Smooth muscle cell (in vitro differentiated cells): ENCODE measurements around the gene CHAT. TPM values are rescaled to one million over a fixed set of nuclear protein-coding genes. Genes with fewer than 3 reads are reported as not detected.

ENCODE experiments used
- DNase-seq: peaks from one replicate; lab custom pipeline; 2025; ENCODE audit not compliant: unreplicated experiment; lab: John Stamatoyannopoulos, UW
- H2AFZ ChIP-seq: fragments of 200-600 bp; sonication (generic); 2 replicates; pipeline ENCODE4 v1.6.0; 2016; ENCODE audit warnings: antibody characterized with exemption, low read depth, mild to moderate bottlenecking
- H3F3A ChIP-seq: fragments of 200-600 bp; sonication (generic); 2 replicates; pipeline ENCODE4 v1.6.0; 2017; ENCODE audit warnings: antibody characterized with exemption, low read depth
- H3K27ac ChIP-seq: fragments of 200-600 bp; sonication (generic); 2 replicates; pipeline ENCODE4 v1.5.1; 2016; ENCODE audit warnings: low read depth, mild to moderate bottlenecking
- H3K27me3 ChIP-seq: fragments of 200-600 bp; sonication (generic); 2 replicates; pipeline ENCODE4 v1.6.1; 2016; ENCODE audit warnings: low read depth, mild to moderate bottlenecking
- H3K36me3 ChIP-seq: fragments of 200-600 bp; sonication (generic); 2 replicates; pipeline ENCODE4 v1.5.1; 2016; ENCODE audit warnings: low read depth
- H3K4me1 ChIP-seq: fragments of 200-600 bp; sonication (generic); 2 replicates; pipeline ENCODE4 v1.5.1; 2016; ENCODE audit warnings: low read depth
- H3K4me2 ChIP-seq: fragments of 200-600 bp; sonication (generic); 2 replicates; pipeline ENCODE4 v1.6.0; 2016; ENCODE audit warnings: mild to moderate bottlenecking
- H3K4me3 ChIP-seq: fragments of 200-600 bp; sonication (generic); 2 replicates; pipeline ENCODE4 v1.5.1; 2016; ENCODE audit warnings: mild to moderate bottlenecking
- H3K79me2 ChIP-seq: fragments of 200-600 bp; sonication (generic); 2 replicates; pipeline ENCODE4 v1.6.0; 2016; ENCODE audit warnings: low read depth, mild to moderate bottlenecking
- H3K9ac ChIP-seq: fragments of 200-600 bp; sonication (generic); 2 replicates; pipeline ENCODE4 v1.6.0; 2016; ENCODE audit warnings: low read depth
- H3K9me3 ChIP-seq: fragments of 200-600 bp; sonication (generic); replicated peaks from 2 replicates; pipeline ENCODE4 v1.5.1; 2016; ENCODE audit warnings: low read depth
- H4K20me1 ChIP-seq: fragments of 200-600 bp; sonication (generic); 2 replicates; pipeline ENCODE4 v1.6.0; 2016; ENCODE audit warnings: low read depth
- CTCF ChIP-seq: fragments of 200-600 bp; sonication (generic); IDR thresholded peaks from 2 replicates; pipeline ENCODE4 v1.5.1; 2017; ENCODE audit warnings: borderline replicate concordance, mild to moderate bottlenecking, antibody characterized with exemption; ENCODE audit not compliant: insufficient read depth, poor library complexity, severe bottlenecking
- WGBS: methylation state at CpG from one replicate; pipeline ENCODE4 v1.1.7; 2016; ENCODE audit warnings: low lambda C conversion rate; 5-methylcytosine and 5-hydroxymethylcytosine counted together
- polyA plus RNA-seq: library from polyadenylated mRNA; unstranded; fragments of >200 nt; fragmentation: Nextera tagmentation; extraction: Ambion mirVana; gene quantifications from 2 replicates; pipeline ENCODE4 v1.2.1, GENCODE V29; 2016
- total RNA-seq: library from RNA; depleted of rRNA; stranded (reverse); fragments of >200 nt; gene quantifications from 2 replicates; pipeline ENCODE4 v1.2.3, GENCODE V29; 2014

The CHAT gene
- total and polyA plus RNA-seq, 2 experiments from 2014 or later = not detected

DNA sequence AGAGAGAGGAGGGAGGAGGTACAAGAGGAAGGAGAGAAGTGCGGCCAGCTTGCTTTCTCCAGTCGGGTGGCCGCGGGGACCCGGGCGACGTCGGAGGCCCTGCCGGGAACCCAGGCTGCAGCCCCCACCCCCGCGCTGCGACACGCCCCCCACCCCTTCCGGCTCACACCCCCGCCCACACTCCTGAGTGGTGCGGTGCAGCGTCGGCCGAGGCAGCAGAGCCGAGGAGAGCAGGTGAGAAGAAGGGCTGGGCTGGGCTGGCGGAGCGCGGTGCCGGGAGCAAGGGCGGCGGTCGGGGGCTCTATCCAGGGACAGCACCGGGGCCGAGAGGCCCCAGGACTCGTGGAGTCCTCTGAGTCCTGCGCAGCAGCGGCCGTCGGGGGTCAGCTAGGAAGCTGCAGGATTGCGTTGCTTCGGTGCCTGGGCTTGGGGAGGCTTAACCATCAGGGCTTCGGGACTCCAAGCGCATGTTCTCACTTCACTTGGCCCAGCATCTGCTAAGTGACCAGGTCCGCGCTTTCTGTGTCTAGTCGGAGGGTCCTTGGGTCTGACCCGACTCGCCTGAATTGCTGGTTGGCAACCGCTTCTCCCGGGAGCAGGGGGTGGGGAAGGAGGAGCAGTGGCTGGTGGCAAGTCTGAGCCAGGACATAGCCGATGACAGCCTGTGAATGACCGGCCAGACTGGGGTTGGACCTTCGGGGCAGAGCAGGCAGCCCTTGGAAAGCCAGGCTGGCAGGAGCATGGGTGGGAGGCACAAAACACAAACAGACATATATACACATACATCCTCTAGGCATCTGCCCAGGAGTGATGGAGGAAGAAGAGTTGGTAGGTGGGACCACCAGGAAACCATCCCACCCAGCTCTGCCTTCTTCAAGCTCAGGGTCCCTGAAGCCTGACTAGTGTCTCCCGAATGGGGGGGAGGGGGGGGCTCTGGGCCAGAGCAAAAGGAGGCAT, 683 bp downstream of the CHAT start:
- no peak for DNase-seq
- TF ChIP-seq CTCF = no peak
- no peaks in the 10 kb centered on the region for H3K36me3 ChIP-seq

GRCh38 chr10:49615213-49615612, 1.4 kb downstream of the CHAT start:
- Histone ChIP-seq H3K4me3 (no peak overlapping the region), H3K79me2 (no peaks in the 10 kb centered on the region), H3K4me2 (no peak overlapping the region), H4K20me1 (no peaks in the 10 kb centered on the region), H2AFZ (no peak overlapping the region), H3K4me1 (peaks cover 6% of the 10 kb centered on the region), H3F3A (no peaks in the 10 kb centered on the region), H3K36me3 (no peaks in the 10 kb centered on the region), H3K9me3 (no peaks in the 10 kb centered on the region), H3K27ac (no peak overlapping the region), H3K27me3 (peaks cover 95% of the 10 kb centered on the region), H3K9ac (no peak overlapping the region)
- no peak for TF ChIP-seq CTCF
- no peak for DNase-seq
- 89% methylated on average over 5 of the region's 5 CpGs for WGBS

More for the DNA sequence above, 683 bp downstream of the CHAT start:
- Histone ChIP-seq H3K4me3 (no peak overlapping the region), H3K9me3 (no peaks in the 10 kb centered on the region), H3K79me2 (no peaks in the 10 kb centered on the region), H2AFZ (no peak overlapping the region), H3K4me1 (peaks cover 6% of the 10 kb centered on the region), H3K4me2 (no peak overlapping the region), H3K27ac (no peak overlapping the region), H4K20me1 (no peaks in the 10 kb centered on the region), H3K27me3 (peaks cover 97% of the 10 kb centered on the region), H3K9ac (no peak overlapping the region), H3F3A (no peaks in the 10 kb centered on the region)
- WGBS = 22% methylated on average over 32 of the region's 49 CpGs

DNA sequence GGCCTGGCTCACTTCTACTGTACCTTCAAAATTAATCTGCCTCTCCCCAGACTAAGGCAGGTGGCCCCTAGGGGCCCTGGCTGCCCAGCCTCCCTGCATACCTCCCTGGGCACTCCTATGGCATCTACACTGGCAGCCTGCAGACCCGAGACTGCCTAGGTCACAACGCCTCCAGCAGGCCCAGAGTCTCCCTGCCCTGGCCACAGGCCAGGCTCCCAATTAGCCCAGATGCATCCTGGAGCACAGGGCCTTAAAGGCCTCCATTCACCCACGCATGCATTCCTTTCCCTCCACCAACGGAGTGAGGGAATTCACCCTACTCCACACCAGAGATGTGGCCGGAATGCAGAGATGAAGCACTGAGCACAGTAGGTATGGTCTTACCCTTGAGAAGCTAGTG, 1.9 kb downstream of the CHAT start:
- Histone ChIP-seq H4K20me1 (no peaks in the 10 kb centered on the region), H3K4me1 (peaks cover 5% of the 10 kb centered on the region), H3F3A (no peaks in the 10 kb centered on the region), H3K9me3 (no peaks in the 10 kb centered on the region), H3K27ac (no peak overlapping the region), H3K4me2 (no peak overlapping the region), H3K36me3 (no peaks in the 10 kb centered on the region), H3K27me3 (peaks cover 91% of the 10 kb centered on the region), H3K9ac (no peak overlapping the region), H3K4me3 (no peak overlapping the region), H3K79me2 (no peaks in the 10 kb centered on the region), H2AFZ (no peak overlapping the region)
- no peak for DNase-seq
- 60% methylated on average over 5 of the region's 5 CpGs for WGBS
- TF ChIP-seq CTCF = no peak
